ENCODE data around the gene RAB40B. TPM values are rescaled to one million over a fixed set of nuclear protein-coding genes. Genes with fewer than 3 reads are reported as not detected.

Gene RAB40B
- total and polyA plus RNA-seq, 12 donors: 4.1 to 33.3 (median 14.0) TPM

- no peaks in the 10 kb centered on the region for H3K4me1 ChIP-seq (replicated peaks in 1 of 2)
- H3K4me3 ChIP-seq: no peak overlapping the region
- H3K36me3 ChIP-seq (replicated peaks in 1 of 2): no peaks in the 10 kb centered on the region
- H3K27ac ChIP-seq: no peak overlapping the region
- no peak for DNase-seq
- no peak for TF ChIP-seq POLR2A (IDR thresholded peaks at IDR 0.05)
- no peak for TF ChIP-seq CTCF (IDR thresholded peaks at IDR 0.05)
- intact Hi-C loops (cut with DNase I): no loop called here
- no peaks in the 10 kb centered on the region for H3K9me3 ChIP-seq (replicated peaks in 1 of 3)
- H3K27me3 ChIP-seq: no peaks in the 10 kb centered on the region
- WGBS, 4 donors: 86 to 91% (median 89%) methylated on average over 18 of the region's 18 CpGs
Measured at GRCh38 chr17:82675476-82676245, 22.8 kb downstream of the RAB40B start.

- H3K27ac ChIP-seq: no peak overlapping the region
- 80 to 89% (median 86%) methylated on average over 20 of the region's 20 CpGs for WGBS, 4 donors
- no peak for DNase-seq
- TF ChIP-seq POLR2A (IDR thresholded peaks at IDR 0.05) (no peak), CTCF (IDR thresholded peaks at IDR 0.05) (no peak)
- no peaks in the 10 kb centered on the region for H3K36me3 ChIP-seq (replicated peaks in 1 of 2)
- H3K4me3 ChIP-seq: no peak overlapping the region
- no peaks in the 10 kb centered on the region for H3K27me3 ChIP-seq
- no peaks in the 10 kb centered on the region for H3K9me3 ChIP-seq (replicated peaks in 1 of 3)
- intact Hi-C loops (cut with DNase I): no loop called here
- no peaks in the 10 kb centered on the region for H3K4me1 ChIP-seq (replicated peaks in 1 of 2)
Measured at GRCh38 chr17:82674656-82675475, 23.6 kb downstream of the RAB40B start.

GRCh38 chr17:82670661-82671450 lies 27.6 kb downstream of the RAB40B start:
- TF ChIP-seq CTCF (IDR thresholded peaks at IDR 0.05): no peak
- no peak for TF ChIP-seq POLR2A (IDR thresholded peaks at IDR 0.05)
- H3K4me1 ChIP-seq (replicated peaks in 1 of 2): peaks cover 7% of the 10 kb centered on the region in 2 donors
- no peaks in the 10 kb centered on the region for H3K27me3 ChIP-seq
- DNase-seq: no peak
- peak overlapping the region in 4 of 5 donors; percentile 47 to 89 (median 68) for H3K27ac ChIP-seq
- intact Hi-C loops (cut with DNase I): no loop called here
- 91 to 92% (median 91%) methylated on average over 19 of the region's 19 CpGs for whole genome bisulfite sequencing, 4 donors
- no peaks in the 10 kb centered on the region for H3K36me3 ChIP-seq (replicated peaks in 1 of 2)
- no peaks in the 10 kb centered on the region for H3K9me3 ChIP-seq (replicated peaks in 1 of 3)
- no peak overlapping the region for H3K4me3 ChIP-seq

- intact Hi-C loops (cut with DNase I): no loop called here
- no peaks in the 10 kb centered on the region for H3K9me3 ChIP-seq (replicated peaks in 1 of 3)
- H3K4me1 ChIP-seq (replicated peaks in 1 of 2): peaks cover 7% of the 10 kb centered on the region in 2 donors
- 60 to 100% (median 70%) methylated on average over 1 to 20 of the region's 20 CpGs for WGBS, 4 donors
- no peak overlapping the region for H3K4me3 ChIP-seq
- H3K36me3 ChIP-seq (replicated peaks in 1 of 2): no peaks in the 10 kb centered on the region
- peak overlapping the region in 1 of 5 donors; percentile 89 for H3K27ac ChIP-seq
- no peaks in the 10 kb centered on the region for H3K27me3 ChIP-seq
- peak in 2 of 7 donors; percentile 24 to 73 for DNase-seq
- TF ChIP-seq CTCF (IDR thresholded peaks at IDR 0.05): peak in 3 of 6 experiments; percentile 25 to 49 (median 46)
- no peak for TF ChIP-seq POLR2A (IDR thresholded peaks at IDR 0.05)
Measured at GRCh38 chr17:82668631-82669099, 29.8 kb downstream of the RAB40B start.
